NB4 (cell line): Measurements from ENCODE around the gene CLEC2L.

Experiments
- DNase-seq: peaks from one replicate; pipeline ENCODE4 v3.0.0; 2010; ENCODE audit warnings: low read depth
- H3K4me3 ChIP-seq: one replicate; pipeline ENCODE4 v1.5.1; 2011; ENCODE audit warnings: mild to moderate bottlenecking, low read depth, low read length, moderate library complexity
- CTCF ChIP-seq: IDR thresholded peaks from one replicate; pipeline ENCODE4 v1.5.1; 2012; ENCODE audit warnings: low read depth, low read length
- MAX ChIP-seq: IDR thresholded peaks from 2 replicates; pipeline ENCODE4 v1.6.1; 2011; ENCODE audit warnings: low read depth, low read length
- MYC ChIP-seq: IDR thresholded peaks from 2 replicates; pipeline ENCODE4 v1.6.1; 2011; ENCODE audit warnings: low read depth, low read length
- POLR2A ChIP-seq: IDR thresholded peaks from 2 replicates; pipeline ENCODE4 v1.6.1; 2011; ENCODE audit warnings: mild to moderate bottlenecking; ENCODE audit not compliant: insufficient read length; ENCODE audit errors: extremely low read depth

Gene CLEC2L

GRCh38 chr7:139523199-139523941 is at the start of gene CLEC2L:
Gene CLEC2L, plus strand, starts transcription at chr7:139523685. Its CDS starts 243 bp downstream, at chr7:139523928.
- H3K4me3 ChIP-seq: no peak within 1 kb of the TSS
- no peak for TF ChIP-seq CTCF
- TF ChIP-seq POLR2A: no peak
- TF ChIP-seq MAX: no peak
- no peak for TF ChIP-seq MYC
- no peak for DNase-seq

- no peak for DNase-seq
- H3K4me3 ChIP-seq: no peak overlapping the region
- TF ChIP-seq MYC (no peak), POLR2A (no peak), MAX (no peak), CTCF (no peak)
These were observed 47.3 kb upstream of the CLEC2L start for GRCh38 chr7:139476139-139476538.

- TF ChIP-seq MYC (no peak), MAX (no peak), POLR2A (no peak), CTCF (no peak)
- no peak for DNase-seq
- no peak overlapping the region for H3K4me3 ChIP-seq
These were observed 46.6 kb upstream of the CLEC2L start for GRCh38 chr7:139476891-139477290.

GRCh38 chr7:139479620-139480019 is 43.9 kb upstream of the CLEC2L start:
- H3K4me3 ChIP-seq: no peak overlapping the region
- no peak for DNase-seq
- TF ChIP-seq MYC (no peak), CTCF (no peak), MAX (no peak), POLR2A (no peak)

- TF ChIP-seq MAX: no peak
- TF ChIP-seq CTCF: no peak
- TF ChIP-seq POLR2A: no peak
- no peak for TF ChIP-seq MYC
- no peak for DNase-seq
- no peak overlapping the region for H3K4me3 ChIP-seq
These were observed 42.1 kb upstream of the CLEC2L start for GRCh38 chr7:139481364-139481763.
